ENCODE data around the gene ELOVL2.

The ELOVL2 gene

GRCh38 chr6:10977231-10977968 is 66.7 kb downstream of the ELOVL2 start:
- no peak for DNase-seq

- no peak for DNase-seq
Measured at GRCh38 chr6:10976571-10976970, 67.5 kb downstream of the ELOVL2 start.

DNA sequence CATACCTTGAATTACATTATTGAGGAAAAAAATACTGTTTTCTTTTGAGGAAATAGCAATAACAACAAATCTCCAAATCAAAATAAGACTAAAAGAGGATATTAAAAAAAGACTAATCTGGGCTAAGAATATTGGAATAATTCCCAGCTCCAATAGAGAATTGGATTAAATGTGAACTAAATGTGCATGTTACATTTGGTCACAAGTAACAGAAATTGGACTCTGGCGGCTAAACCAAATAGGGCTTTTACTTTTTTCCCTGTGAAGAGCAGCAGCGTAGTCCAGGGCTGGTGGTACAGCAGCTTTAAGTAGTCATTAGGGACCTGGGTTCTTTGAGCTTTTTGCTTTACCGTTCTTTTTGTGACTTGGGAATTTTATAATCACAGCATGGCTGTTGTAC is 71.9 kb downstream of the ELOVL2 start:
- no peak for DNase-seq

GRCh38 chr6:10970731-10971130 is 73.4 kb downstream of the ELOVL2 start:
- DNase-seq = no peak

DNA sequence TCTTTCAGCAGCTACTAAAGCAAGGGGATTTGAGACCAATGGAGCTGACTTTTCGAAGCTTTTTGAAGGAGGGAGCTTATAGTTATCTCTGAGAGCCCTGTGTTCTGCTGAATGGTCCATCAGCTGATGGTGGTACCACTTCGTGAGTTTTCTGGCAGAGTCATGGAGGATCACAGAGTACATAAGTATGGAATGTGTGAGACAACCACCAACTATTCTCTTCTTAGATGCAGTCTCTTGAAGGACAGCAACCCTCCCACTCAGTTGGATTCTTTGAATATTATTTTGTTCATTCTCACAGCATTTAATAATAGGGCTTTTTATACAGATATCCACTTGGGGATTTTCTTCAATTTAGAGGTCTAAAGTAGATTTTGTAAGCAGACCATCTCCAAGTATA is 75.3 kb downstream of the ELOVL2 start:
- DNase-seq = no peak

GRCh38 chr6:10964684-10965083 is 79.4 kb downstream of the ELOVL2 start:
- no peak for DNase-seq

DNA sequence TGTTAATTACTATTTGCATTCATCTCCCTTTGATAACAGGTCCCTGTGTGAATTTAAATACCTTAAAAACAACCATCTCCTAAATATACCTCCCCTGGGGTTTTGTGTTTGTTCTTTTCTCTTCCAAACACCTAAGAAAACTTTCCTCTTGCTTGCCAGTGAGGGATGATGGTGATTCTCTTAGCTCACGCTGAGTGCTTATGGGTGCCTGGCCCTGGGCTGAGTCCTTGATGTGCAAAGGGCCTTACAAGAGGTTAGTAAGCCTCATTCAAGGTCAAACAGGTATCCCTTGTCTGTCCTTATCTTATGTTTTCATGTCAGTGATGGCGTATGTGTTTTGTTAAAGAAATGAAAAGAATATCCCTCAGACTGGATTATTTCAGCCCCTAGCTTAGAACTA is 81.0 kb downstream of the ELOVL2 start:
- DNase-seq = no peak

DNA sequence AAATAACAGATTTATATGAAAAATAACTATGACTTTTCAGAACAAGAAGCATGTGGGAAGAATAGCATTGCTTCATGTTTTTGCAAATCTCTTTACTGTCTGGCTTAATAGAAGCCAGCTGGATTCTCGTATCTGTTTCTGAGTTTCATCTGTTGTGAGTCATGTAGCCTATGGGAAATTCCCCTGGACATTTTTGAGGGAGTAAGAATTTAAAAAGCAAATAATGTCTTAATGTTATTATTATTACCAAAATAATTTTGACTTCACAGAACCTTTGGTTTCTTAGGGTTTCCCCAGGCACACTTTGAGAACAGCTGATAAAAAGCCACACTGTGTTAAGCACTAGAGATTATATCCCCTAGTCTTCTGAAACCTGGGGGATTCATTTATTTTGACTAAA is 81.4 kb downstream of the ELOVL2 start:
- DNase-seq = no peak

DNA sequence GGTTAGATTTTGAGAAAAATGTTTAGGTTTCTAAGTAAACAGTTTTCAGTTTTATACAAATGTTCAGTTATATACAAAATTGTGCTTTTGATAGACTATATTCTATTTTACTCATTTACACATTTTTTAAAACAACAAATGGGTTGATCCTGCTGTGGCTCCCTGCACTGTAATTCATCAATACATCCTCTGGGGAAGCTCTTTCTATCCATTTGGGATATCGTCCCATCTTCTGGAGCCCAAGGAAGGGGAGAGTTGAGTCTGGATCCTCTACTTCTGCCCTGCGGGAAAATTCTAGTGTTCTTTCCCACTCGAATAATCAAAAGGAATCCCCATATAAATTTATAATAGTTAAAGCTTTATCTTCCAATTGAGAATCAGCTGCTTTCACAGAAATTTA is 82.3 kb downstream of the ELOVL2 start:
- DNase-seq = no peak

DNA sequence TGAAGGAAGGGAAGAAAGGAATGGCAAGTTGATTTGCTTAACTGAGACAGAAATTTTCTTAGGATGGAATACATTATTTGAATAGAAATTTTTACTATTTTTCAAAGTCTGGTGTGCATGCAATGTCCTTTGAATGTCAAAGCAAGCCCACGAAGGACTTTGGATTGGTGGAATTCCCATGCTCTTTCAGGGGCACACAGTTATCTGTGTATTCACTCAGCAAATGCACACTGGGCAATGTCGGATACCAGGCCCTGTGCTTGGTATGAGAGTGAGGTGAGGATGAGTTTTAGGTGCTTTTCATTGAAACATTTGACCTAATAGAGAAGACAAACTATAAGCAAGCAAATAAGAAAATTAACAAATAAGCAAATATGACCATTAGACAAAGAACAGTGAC is 83.9 kb downstream of the ELOVL2 start:
- DNase-seq = no peak

DNA sequence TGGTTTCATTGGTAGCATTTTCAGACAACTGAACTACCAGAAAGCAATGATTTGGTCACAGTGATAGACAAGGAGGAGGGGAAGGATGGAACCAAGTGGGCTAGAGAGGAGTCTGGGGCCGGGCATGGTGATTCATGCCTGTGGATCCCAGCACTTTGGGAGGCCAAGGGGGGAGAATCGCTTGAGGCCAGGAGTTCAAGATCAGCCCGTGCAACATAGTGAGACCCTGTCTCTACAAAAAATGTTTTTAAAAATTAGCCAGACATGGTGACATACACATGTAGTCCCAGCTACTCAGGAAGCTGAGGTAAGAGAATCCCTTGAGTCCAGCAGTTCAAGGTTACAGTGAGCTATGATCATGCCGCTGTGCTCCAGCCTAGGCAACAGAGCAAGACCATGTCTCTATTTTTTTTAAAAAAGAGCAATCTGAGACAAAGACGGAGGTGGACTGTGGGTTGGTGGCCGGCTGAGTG is 86.7 kb downstream of the ELOVL2 start:
- no peak for DNase-seq

DNA sequence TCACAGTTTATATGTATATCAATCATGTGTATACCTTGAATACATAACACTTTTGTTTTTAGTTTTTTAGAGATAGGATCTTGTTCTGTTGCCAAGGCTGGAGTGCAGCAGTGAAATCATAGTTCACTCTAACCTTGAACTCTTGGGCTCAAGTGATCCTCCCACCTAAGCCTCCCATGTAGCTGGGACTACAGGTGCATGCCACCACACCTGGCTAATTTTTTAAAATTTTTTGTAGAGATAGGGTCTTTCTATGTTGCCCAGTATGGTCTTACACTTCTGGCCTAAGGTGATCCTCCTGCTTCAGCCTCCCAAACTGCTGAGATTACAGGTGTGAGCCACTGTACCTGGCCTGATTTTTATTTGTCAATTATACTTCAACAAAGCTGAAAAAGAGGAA is 87.3 kb downstream of the ELOVL2 start:
- no peak for DNase-seq

GRCh38 chr6:10954590-10955010 is 89.5 kb downstream of the ELOVL2 start:
- peak; percentile 74 for DNase-seq

- DNase-seq = peak; percentile 9
Measured at GRCh38 chr6:10951675-10952282, 92.3 kb downstream of the ELOVL2 start.

GRCh38 chr6:10949579-10950490 is 94.3 kb downstream of the ELOVL2 start:
- DNase-seq = no peak

DNA sequence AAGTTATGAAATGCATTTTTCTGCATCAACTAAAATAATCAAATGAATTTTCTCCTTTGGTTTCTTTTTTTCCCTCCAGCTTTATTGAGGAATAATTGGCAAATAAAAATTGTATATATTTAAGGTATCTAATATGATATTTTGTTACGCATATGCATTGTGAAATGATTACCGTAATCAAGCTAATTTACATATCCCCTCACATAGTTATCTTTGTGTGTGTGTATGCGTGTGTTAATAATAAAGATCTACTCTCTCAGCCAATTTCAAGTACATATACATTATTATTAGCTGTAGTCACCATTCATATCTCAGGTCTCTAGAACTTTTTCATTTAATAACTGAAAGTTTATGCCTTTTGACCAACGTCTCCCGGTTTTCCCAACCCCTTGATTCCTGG is 96.1 kb downstream of the ELOVL2 start:
- DNase-seq = no peak

GRCh38 chr6:10945845-10946244 is 98.3 kb downstream of the ELOVL2 start:
- DNase-seq = no peak

GRCh38 chr6:10939840-10940239 is 104.3 kb downstream of the ELOVL2 start:
- DNase-seq = no peak

- no peak for DNase-seq
Measured at GRCh38 chr6:10933126-10933525, 111.0 kb downstream of the ELOVL2 start.
